GM19099 (cell line): Measurements from ENCODE around the gene AATF.

Experiments used
- POLR2A ChIP-seq: IDR thresholded peaks from 3 replicates; pipeline ENCODE4 v1.6.1; 2011; ENCODE audit warnings: low read depth; ENCODE audit not compliant: insufficient read length; ENCODE audit errors: extremely low read depth

AATF gene

DNA sequence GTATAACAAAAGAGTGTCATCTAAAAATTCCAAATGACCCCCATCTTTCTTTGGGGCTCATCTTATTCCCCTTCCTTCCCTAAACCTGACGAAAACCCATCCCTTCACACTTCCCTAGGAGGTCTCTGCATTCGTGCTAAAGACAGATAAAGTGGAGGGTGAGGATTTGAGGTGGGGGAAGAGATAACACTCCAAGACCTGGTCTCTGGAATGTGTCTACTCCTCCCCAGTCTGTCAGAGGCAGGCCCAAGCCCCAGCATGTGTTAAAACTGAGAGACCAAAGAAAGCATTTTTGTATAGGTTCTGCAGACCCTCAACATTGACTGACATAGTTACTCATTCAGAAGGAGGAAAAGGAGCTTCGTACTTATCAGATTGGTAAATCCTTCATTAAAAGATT lies 22.5 kb upstream of the AATF start:
- no peak for TF ChIP-seq POLR2A

DNA sequence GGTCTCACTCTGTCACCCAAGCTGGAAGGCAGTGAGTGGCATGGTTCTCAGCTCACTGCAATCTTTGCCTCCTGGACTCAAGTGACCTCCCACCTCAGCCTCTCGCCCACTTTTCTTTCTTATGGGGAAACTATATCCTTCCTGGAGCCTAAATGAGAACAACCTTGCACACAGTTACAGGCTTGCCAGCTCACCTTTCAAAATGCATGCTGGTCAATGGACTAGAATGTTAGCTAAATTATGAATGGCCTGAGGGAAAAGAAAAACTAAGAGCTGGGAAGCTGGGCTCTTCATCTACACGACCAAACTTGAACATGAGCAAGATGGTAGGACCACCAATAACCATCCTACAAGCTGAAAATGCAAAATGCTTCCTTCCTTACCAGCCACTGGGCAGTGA lies 22.1 kb upstream of the AATF start:
- no peak for TF ChIP-seq POLR2A

DNA sequence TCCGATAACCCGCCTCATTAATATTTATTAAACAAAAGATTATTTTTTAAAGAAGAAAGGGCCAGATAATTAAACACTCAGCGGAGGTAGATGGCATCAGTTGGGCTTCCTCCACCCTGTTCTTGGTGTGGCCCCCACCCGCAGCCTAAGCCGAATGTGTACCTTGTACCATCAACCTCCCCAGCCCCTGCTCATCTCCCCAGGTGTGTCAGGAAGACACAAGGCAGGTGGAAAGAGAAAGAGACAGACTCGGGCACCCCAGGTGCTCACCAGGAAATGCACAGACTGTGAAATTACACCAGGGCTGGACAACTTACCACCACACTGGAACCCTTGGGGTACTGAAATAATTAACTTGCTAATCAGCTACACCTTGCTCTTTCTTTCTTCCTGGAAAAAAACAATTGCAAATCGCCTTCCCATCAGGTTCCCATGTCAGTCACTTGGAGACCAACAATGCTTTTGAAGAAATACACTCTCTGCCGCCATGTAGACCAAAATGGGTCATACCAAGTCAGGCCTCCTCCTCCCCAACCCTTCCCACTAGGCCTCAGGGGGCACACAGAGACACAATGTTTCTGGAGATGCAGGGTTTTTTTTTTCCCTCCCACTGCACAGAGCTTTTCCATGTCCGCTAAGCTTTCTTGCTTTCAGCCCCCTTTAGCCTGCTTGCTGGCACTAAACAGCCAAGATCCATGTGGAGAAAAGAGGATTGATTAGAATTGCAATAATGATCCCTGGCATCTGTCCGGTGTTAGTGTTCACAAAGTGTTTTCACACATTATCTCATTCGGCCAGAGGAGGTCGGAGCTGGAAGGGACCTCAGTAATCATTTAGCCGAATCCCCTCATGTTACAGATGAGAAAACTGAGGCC lies 20.0 kb upstream of the AATF start:
- no peak for TF ChIP-seq POLR2A

DNA sequence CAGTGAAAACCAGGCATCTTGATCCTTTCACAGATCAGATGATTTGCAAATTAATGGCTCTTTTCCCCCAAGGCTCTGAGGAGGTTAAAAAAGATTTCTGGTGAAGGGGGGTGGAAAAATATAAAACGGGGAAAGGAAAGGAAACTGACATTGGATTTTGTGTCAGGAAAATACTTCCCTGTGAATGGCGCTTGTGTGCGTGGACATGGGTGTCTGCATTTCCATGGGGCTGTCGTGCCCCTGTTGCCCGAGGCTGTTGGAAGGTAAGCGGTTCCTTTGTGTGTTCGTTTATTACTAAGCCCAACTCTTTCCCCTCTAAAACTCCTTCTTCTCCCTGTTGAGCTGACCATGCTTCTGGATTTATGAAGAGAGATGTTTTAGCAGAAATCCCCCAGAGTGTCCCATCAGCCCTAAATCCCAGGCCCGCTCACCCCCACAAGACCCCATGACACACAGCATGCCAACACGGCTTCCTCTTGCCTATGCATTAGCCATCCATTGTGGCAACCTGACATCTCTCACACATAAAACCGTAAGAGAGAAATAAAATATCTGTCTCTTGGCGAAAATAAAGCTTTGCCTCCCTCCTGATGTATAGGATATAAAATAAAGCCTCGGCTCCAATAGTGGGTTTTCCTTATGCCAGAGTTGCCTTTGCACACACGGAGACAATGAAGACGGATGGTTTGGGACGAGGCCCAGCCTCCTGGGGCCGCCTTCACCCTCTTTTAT lies 18.7 kb upstream of the AATF start:
- TF ChIP-seq POLR2A: no peak

DNA sequence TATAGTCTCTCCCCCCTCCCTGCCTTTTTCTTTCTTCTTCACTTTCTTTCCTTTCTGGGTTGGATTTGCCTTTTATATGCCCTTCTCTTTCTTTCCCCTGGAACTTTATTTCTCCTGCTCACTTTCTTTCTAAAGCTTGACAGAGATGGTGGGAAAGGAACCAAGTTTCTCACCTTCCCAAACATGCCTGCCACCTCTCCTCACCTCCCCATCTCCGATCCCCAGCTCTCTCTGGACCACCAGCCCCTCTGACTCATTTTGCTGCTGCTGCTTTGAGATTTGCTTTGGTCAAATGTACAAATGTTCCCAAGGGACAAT lies 18.2 kb upstream of the AATF start:
- TF ChIP-seq POLR2A: no peak

DNA sequence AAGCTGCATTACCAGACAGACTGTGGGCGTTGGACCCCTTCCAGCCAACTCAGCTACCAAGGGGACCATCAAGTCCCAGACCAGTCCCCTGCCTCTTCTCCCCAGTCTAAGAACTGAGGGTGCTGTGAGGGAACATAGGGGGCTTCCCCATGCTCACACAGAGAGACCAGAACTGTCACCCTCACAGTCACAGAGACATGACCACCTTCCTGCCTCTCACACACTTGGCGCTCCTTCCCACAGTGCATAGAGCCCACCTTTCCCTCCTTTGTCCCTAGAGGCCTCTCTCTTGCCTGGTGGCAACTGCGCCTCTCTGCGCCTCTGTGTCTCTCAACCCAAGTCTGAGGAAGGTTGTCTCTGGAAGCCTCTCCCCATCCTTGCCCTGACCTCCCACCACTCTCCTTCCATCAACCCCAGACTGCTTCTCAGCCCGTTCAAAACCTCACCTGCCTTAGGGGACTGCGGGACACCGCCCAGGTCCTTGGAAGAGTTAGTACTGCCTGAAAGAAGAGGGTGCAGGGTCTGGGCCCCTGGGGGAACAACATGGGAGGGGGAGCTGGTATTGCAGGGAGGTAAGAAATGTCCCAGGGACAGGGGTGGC lies 17.6 kb upstream of the AATF start:
- no peak for TF ChIP-seq POLR2A

DNA sequence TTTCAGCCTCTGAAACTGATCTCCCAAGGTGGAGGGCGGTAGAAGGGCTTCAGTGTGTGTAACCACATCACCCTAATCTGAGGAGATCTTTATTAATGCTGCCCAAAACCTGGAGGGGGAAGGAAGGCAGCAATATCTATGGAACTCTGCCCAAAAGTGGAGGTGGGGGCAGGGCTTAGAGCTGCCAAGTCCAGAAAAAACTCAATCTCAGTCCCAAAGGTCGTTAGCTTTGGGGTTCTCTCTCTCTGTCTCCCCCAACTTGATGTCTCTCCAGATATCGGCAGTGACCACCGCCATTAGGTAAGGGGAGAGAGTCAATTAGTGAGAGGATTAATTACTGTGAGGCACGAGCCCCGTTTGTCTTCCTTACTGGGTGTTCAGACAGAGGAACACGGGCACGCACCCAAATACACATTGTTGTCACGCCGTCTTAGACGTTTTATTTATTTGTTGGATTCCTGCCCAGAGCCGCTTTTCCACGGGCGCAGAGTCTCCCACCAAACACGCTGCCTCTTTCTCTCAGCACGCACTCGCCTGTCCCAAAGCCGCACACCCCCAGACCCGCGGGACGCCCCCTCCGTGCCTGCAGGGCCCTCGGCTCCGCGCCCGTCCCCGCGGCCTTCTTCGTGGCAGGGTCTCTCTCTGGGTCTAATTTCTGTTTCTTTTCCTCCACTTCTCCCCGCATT lies 16.9 kb upstream of the AATF start:
- TF ChIP-seq POLR2A: no peak

DNA sequence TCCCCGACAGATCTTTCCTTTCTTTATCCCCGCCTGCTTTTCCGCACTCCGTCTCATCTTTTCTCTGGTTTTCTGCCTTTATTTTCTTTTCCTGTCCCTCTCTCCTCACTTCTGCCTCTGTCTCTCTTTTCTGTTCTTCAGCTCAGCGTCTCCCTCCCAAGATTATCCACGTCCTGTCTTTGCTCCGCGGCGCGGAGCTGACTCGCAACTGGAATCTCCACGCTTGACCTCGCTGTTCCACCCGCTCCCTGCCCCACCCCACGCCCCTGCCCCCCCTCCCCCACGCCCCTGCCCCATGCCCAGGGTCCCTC lies 16.4 kb upstream of the AATF start:
- TF ChIP-seq POLR2A: no peak

DNA sequence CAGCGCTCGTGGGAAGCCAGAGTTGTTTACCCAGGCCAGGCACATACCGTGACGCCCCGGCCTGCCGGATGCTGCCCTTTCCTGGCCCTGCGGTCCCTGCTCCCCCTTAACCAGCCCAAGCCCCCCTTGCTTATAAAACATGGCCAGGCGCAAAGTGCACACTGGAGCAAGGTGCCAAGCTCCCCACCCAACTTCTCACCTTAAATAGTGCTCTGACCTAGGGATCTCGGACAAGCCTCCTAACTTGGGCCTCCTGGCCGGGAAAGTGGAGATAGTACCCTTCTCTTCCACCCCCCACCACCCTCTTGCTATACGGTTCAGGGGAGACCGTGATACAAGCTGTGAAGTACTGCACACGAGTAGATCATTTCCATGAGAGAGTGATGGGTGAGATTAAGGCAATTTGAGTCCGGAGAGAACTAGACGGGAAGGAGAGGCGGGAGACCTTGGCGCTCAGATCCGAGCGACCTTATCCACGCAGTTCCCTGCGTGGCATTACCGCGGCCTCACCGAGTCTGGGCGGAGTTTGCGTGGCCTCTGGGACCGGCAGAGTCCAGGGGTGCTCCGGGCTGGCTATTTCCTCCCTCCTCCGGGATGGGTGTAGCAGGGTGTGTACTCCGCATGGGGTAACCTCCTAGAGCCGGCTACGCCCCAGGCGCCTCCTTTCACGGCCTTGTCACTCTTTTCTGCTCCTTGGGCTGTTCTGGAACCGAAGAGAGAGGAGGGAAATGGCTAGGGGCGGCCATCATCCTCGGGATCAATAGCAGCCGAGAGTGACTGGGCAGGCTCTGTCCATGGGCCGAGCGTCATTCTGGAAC lies 15.9 kb upstream of the AATF start:
- no peak for TF ChIP-seq POLR2A

DNA sequence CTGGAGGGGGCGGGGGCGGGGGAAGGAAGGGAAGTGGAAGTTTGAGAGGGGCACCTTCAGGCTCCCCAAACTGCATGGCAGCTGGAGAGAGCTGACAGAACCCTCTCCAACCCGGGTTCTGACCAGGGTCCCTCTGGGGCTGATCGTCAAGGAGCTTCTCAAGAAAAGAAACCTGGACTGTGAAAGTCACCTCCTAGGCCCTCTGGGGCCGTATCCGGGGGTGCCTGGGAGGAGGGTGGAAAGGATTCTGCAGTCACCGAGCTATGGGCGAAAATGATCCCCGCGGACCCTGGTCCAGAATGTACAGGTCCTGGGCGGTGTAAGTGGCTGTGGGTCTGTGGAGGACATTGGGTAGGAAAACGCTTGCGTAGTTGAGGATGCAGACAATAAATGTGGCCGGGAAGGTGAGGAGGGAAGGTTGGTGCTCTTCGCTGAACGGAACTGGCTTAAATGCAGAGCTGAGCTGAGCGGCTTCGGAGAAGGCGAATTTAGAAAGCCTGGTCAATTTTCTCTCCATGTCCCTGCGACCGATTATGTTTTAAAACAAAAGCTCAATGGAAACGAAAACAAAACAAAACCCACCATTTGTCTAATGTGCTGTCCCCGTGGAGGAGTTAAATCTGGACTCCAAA lies 15.1 kb upstream of the AATF start:
- no peak for TF ChIP-seq POLR2A

DNA sequence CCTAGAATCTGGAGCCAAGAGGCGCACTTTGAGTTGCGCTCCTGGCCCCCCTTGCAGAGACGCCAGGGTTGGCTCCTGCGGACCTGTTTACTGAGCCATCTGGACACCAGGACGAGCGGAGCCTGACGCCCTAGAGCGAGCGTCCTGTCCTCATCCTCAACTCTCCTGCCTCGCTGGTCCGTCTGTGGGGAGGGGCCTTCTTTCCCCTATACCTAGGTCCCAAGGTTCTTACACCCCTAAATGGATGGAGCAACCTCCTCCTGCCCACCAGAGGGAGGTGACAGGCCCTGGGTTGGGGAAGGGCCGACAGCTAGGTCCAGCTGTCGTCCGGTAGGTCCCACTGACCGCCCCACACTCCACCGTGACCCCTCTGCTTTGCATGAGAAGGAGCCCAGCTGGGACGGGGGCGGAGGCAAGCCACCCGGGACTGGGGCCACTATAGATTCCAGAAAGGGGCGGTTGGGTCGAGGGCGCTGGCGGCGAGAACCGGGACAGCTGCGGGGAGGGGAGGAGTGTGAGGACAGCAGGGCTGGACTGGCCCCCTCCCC lies 14.5 kb upstream of the AATF start:
- TF ChIP-seq POLR2A: no peak

DNA sequence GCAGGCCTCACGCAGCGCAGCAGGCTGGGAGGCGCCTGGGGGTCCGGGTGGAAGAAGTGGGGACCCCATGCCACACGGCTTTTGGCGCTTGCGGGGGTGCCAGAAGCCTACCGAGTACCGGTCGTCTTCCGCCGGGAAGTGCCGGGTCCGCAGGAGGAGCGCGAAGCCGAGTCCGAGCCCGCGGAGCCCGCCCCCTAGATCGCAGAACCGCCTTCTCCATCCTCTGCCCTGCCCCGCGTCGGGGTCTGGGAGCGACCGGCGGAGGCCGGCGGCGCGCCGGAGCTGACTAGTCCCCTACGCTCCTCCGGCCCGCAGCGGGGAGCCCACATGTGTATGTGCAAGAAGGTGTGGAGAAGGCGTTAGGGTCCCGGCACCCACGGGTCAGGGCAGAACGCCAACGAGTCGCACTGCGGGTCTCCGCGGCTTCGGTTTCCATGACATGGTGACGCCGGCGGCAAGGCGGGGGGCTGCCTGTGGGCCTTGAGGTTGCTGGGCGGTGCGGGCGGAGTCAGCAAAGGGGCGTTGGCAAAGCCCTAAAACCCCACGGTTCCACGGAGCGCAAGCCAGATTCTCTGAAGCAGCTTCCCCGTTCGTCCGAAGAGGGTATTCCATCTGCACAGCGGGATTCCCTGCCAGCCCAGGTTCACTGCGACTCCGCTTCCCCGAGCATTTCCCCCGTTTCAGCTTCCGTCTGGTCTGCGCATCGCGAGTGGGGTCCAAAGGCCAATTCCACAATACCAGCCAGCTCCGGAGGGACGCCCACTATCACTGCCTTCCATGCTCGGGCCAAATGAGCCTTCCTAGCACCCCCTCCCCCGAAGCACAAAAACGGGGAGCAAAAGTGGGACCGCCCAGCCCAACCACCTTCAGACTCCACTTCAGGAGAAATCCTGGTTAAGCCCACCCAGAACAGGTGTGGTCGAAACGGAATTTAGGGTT lies 13.8 kb upstream of the AATF start:
- no peak for TF ChIP-seq POLR2A

DNA sequence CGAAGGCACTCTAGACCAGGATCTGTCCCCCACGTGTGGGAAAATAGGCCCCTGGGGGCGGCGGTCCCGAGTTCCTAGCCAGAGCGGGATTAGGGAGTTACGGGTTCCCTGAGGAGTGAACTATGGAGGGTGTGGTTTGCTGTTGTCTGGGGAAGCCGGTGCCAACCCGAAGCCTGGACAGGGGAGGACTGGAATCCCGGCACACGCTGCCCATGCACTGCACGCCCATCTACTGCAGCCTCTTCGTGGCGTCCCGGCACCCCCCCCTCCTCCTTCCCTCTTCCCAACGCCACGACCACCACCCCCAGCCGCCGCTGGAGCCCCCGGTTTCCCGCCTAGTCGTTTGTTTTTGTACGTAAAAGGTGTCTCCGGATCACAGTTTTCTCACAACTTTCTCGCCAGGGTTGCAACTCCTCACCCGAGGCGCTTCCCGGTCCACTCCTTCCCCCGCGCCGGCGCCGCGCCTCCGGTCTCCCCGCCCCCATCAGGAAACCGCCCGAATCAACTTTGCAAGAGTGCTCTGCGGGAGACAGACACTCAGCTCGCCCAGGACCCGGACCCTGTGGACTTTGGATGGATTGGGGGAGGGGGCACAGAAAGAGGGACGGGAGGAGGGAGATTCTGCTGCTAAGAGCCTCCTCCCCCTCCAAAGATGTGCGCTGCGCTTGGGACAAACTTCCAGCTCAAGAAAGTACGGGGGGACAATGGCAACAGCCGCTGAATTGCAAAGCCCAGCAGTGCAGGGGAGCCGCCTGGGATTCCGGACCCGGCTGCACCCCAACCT lies 12.9 kb upstream of the AATF start:
- TF ChIP-seq POLR2A: no peak
